Measurements from ENCODE around the gene SLC5A4. TPM values are rescaled to one million over a fixed set of nuclear protein-coding genes. Genes with fewer than 3 reads are reported as not detected.
"Not testable (repeated sequence)": the region's sequence is repeated elsewhere in the genome, so short reads cannot be mapped to it uniquely, and the experiment has no call there.

The SLC5A4 gene
- total RNA-seq, 1 experiment from 2014 or later, result not detected

DNA sequence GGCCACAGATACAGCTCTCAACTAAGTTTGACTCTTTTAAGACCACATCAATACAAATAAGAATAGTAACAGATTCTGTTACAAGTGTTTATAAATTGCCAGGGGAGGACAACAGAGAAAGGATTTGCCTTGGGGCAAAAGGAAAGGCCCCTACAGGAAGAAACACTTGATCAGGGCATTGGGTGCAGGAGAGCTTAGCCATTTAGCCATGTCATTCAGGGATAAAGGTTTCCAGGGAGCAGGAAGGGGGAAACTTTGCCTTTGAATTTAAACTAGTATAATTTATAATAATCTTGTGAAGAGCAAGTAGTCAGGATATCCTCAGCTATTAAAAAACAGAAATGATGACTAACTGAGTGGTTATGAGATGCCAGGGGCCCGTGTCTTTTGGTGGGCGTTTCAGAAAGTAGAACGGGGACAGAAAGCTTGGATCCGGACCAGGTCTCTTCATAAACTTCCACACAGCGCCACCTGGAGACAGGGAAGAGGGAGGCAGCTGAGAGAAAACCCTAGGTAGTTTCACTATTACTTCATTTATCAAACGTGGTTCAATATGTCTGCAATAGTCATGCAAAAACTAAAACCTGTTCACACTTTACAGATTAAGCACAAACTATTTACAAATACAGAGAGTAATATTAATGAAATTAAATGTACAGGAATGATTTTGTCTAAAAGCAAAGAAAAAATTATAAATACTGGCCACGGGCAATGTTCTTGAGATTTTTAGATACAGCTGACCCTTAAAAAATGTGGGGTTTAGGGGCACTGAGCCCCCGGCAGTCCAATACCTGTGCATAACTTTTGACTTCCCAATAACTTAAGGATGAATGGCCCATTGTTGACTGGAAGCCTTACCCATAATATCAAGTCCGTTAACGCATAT lies 11.0 kb upstream of the SLC5A4 start:
- ChIA-PET CTCF (interaction anchor here (0.6 to 1.6 kb wide), 4 partner anchors 13 to 296 kb away, joined by 3 to 4 read pairs (median 3); no protein-coding TSS in a partner anchor), POLR2A (ENCODE audit: unreplicated experiment) (no interaction called here)
- Histone ChIP-seq H3K4me2 (ENCODE audit: low read length) (peak overlapping the region; percentile 63), H3K4me3 (ENCODE audit: low read length) (no peak overlapping the region), H3K79me2 (ENCODE audit: low read length) (no peaks in the 10 kb centered on the region), H3K36me3 (ENCODE audit: low read depth, low read length) (no peaks in the 10 kb centered on the region), H3K27me3 (ENCODE audit: low read length) (peaks cover 8% of the 10 kb centered on the region; the same call in 1 of the 2 replicates), H3F3A (ENCODE audit: low read length, unreplicated experiment) (no peaks in the 10 kb centered on the region), H3K27ac (ENCODE audit: low read length) (no peak overlapping the region), H3K4me1 (ENCODE audit: insufficient read depth, low read length) (no peaks in the 10 kb centered on the region), H4K20me1 (ENCODE audit: low read length) (no peaks in the 10 kb centered on the region), H3K9me3 (ENCODE audit: low read length) (no peaks in the 10 kb centered on the region), H2AFZ (ENCODE audit: low read length) (peak overlapping the region; percentile 38; the same call in 1 of the 2 replicates), H3K9me2 (replicated peaks; ENCODE audit: low read length) (no peaks in the 10 kb centered on the region), H3K9ac (ENCODE audit: low read length) (no peak overlapping the region)
- DNase-seq (peak; percentile 67), ATAC-seq (peak; percentile 40; the same call in 1 of the 2 replicates)
- TF ChIP-seq EZH2phosphoT487 (IDR thresholded peaks at IDR 0.05; ENCODE audit: borderline replicate concordance, low read length), result no peak
- TF ChIP-seq, protein P1, sequence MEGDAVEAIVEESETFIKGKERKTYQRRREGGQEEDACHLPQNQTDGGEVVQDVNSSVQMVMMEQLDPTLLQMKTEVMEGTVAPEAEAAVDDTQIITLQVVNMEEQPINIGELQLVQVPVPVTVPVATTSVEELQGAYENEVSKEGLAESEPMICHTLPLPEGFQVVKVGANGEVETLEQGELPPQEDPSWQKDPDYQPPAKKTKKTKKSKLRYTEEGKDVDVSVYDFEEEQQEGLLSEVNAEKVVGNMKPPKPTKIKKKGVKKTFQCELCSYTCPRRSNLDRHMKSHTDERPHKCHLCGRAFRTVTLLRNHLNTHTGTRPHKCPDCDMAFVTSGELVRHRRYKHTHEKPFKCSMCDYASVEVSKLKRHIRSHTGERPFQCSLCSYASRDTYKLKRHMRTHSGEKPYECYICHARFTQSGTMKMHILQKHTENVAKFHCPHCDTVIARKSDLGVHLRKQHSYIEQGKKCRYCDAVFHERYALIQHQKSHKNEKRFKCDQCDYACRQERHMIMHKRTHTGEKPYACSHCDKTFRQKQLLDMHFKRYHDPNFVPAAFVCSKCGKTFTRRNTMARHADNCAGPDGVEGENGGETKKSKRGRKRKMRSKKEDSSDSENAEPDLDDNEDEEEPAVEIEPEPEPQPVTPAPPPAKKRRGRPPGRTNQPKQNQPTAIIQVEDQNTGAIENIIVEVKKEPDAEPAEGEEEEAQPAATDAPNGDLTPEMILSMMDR (conservative IDR thresholded peaks at IDR 0.05; ENCODE audit: low read depth, low read length), result peak; percentile 74
- no TSS peak for BruUV-seq (replicated peaks)
- intact Hi-C loops (cut with micrococcal nuclease), result loop anchor here (1.0 kb wide), 1 partner anchor 163 kb away; no protein-coding TSS in a partner anchor

DNA sequence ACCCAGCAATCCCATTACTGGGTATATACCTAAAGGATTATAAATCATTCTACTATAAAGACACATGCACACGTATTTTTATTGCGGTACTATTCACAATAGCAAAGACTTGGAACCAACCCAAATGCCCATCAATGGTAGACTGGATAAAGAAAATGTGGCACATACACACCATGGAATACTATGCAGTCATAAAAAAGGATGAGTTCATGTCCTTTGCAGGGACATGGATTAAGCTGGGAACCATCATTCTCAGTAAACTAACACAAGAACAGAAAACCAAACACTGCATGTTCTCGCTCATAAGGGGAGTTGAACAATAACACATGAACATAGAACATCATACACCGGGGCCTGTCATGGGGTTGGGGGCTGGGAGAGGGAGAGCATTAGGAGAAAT lies 8.5 kb upstream of the SLC5A4 start:
- ATAC-seq; CTCF ChIA-PET; BruUV-seq (replicated peaks): not testable (repeated sequence)

DNA sequence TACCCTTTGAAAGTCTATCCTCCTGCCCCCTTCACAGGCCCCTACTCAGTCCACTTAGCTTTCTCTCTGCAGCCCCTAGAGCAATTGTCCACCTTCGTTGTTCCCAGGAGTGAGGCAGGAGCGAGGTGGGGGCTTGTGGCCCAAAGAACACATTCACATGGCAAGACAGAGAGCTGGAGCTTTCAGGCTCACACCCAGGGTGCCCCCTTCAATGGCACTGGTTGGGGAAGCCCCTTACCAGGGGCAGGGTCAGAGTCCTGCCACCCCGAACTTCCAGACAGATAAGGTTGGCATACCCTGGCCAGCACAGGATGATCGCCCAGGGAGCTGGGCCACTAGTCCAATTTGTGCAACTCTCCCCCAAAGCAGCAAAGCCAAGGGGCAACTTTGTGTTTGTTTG lies 6.2 kb upstream of the SLC5A4 start:
- Histone ChIP-seq H3K9me3 (ENCODE audit: low read length) (no peaks in the 10 kb centered on the region), H3F3A (ENCODE audit: low read length, unreplicated experiment) (no peaks in the 10 kb centered on the region), H3K27ac (ENCODE audit: low read length) (no peak overlapping the region), H4K20me1 (ENCODE audit: low read length) (no peaks in the 10 kb centered on the region), H3K4me3 (ENCODE audit: low read length) (no peak overlapping the region), H3K36me3 (ENCODE audit: low read depth, low read length) (no peaks in the 10 kb centered on the region), H3K4me1 (ENCODE audit: insufficient read depth, low read length) (no peaks in the 10 kb centered on the region), H2AFZ (ENCODE audit: low read length) (no peak overlapping the region), H3K9me2 (replicated peaks; ENCODE audit: low read length) (no peaks in the 10 kb centered on the region), H3K79me2 (ENCODE audit: low read length) (no peaks in the 10 kb centered on the region), H3K9ac (ENCODE audit: low read length) (no peak overlapping the region), H3K27me3 (ENCODE audit: low read length) (peaks cover 4% of the 10 kb centered on the region; the same call in 1 of the 2 replicates), H3K4me2 (ENCODE audit: low read length) (no peak overlapping the region)
- DNase-seq (no peak), ATAC-seq (no peak)
- intact Hi-C loops (cut with micrococcal nuclease), result no loop called here
- ChIA-PET POLR2A (ENCODE audit: unreplicated experiment) (interaction anchor here (0.7 kb wide), 1 partner anchor 572 kb away, joined by 3 read pairs; no protein-coding TSS in a partner anchor), CTCF (no interaction called here)
- no peak for TF ChIP-seq EZH2 (IDR thresholded peaks at IDR 0.05; ENCODE audit: low read length, unreplicated experiment)
- BruUV-seq (replicated peaks), result no TSS peak

More for the DNA sequence above, 8.5 kb upstream of the SLC5A4 start:
- H4K20me1 ChIP-seq (ENCODE audit: low read length); intact Hi-C loops (cut with micrococcal nuclease); H3K79me2 ChIP-seq (ENCODE audit: low read length); POLR2A ChIA-PET (ENCODE audit: unreplicated experiment); H3K27ac ChIP-seq (ENCODE audit: low read length); H3K9me2 ChIP-seq (replicated peaks; ENCODE audit: low read length); H3K36me3 ChIP-seq (ENCODE audit: low read depth, low read length); H2AFZ ChIP-seq (ENCODE audit: low read length); DNase-seq; H3K9me3 ChIP-seq (ENCODE audit: low read length); H3K4me1 ChIP-seq (ENCODE audit: insufficient read depth, low read length); H3F3A ChIP-seq (ENCODE audit: low read length, unreplicated experiment); H3K4me3 ChIP-seq (ENCODE audit: low read length); H3K4me2 ChIP-seq (ENCODE audit: low read length); H3K9ac ChIP-seq (ENCODE audit: low read length): not testable (repeated sequence)
- peaks cover 11% of the 10 kb centered on the region; the same call in 1 of the 2 replicates for H3K27me3 ChIP-seq (ENCODE audit: low read length)

Data from PC-3 (cell line).